HEK293 (cell line): ENCODE measurements around the gene PARD6G.

Source experiments
- CTCF ChIA-PET: fragments of 350-600 bp; formaldehyde crosslinking; extraction: SDS; loops from one replicate; lab custom pipeline; 2021; ENCODE audit warnings: antibody characterized with exemption; lab: Yijun Ruan, JAX
- POLR2A ChIA-PET: fragments of 300-600 bp; formaldehyde crosslinking; extraction: SDS; loops from one replicate; lab custom pipeline; 2020; ENCODE audit warnings: antibody characterized with exemption, inconsistent platforms; lab: Yijun Ruan, JAX
- H3K27ac ChIP-seq: fragments of 200-500 bp; sonication (Bioruptor generic); 2 replicates; pipeline ENCODE4 v1.5.1; 2014; ENCODE audit warnings: low read depth, low read length, control low read depth, inconsistent platforms; ENCODE audit errors: extremely low read depth
- H3K36me3 ChIP-seq, 2 experiments: fragments of 200-500 bp in 1 of 2; sonication (Bioruptor generic) in 1 of 2; 1 replicate in 1 of 2; 2 replicates in 1 of 2; pipeline ENCODE4 v1.5.1; 2014 to 2017; ENCODE audit warnings: inconsistent platforms in 2 of 2, low read length in 2 of 2; ENCODE audit not compliant: control insufficient read depth in 2 of 2, insufficient read depth in 1 of 2
- H3K4me1 ChIP-seq: fragments of 200-500 bp; sonication (Bioruptor generic); 2 replicates; pipeline ENCODE4 v1.5.1; 2014; ENCODE audit warnings: mild to moderate bottlenecking, low read length, inconsistent platforms; ENCODE audit not compliant: control insufficient read depth, insufficient read depth
- H3K4me3 ChIP-seq: 2 replicates; pipeline ENCODE4 v1.5.1; 2011; ENCODE audit warnings: low read depth, mild to moderate bottlenecking, control low read depth, low read length, moderate library complexity
- H3K9me3 ChIP-seq: fragments of 200-500 bp; sonication (Bioruptor generic); 2 replicates; pipeline ENCODE4 v1.5.1; 2014; ENCODE audit warnings: low read depth, low read length, inconsistent platforms; ENCODE audit not compliant: control insufficient read depth, insufficient read depth
- FEZF1 ChIP-seq: fragments of 450-650 bp; formaldehyde crosslinking; IDR thresholded peaks from 2 replicates; pipeline ENCODE4 v1.5.1; 2016; ENCODE audit warnings: missing biosample characterization, missing genetic modification characterization
- HOXD13 ChIP-seq: sonication (generic); formaldehyde crosslinking; IDR thresholded peaks from 2 replicates; pipeline ENCODE4 v1.8.0; 2022; ENCODE audit warnings: missing genetic modification reagents, borderline replicate concordance
- KLF10 ChIP-seq: fragments of 450-650 bp; IDR thresholded peaks from 2 replicates; pipeline ENCODE4 v1.5.1; 2018; ENCODE audit warnings: missing biosample characterization, mild to moderate bottlenecking, missing genetic modification characterization
- KLF8 ChIP-seq: fragments of 450-650 bp; formaldehyde crosslinking; IDR thresholded peaks from 2 replicates; pipeline ENCODE4 v1.5.1; 2016; ENCODE audit warnings: missing biosample characterization, missing genetic modification characterization
- SCRT1 ChIP-seq: fragments of 450-650 bp; formaldehyde crosslinking; IDR thresholded peaks from 2 replicates; pipeline ENCODE4 v1.5.1; 2016; ENCODE audit warnings: missing biosample characterization, missing genetic modification characterization, borderline replicate concordance
- ZBTB17 ChIP-seq: fragments of 450-650 bp; formaldehyde crosslinking; IDR thresholded peaks from 2 replicates; pipeline ENCODE4 v1.5.1; 2016; ENCODE audit warnings: missing biosample characterization, missing genetic modification characterization
- ZBTB7A ChIP-seq: fragments of 450-650 bp; formaldehyde crosslinking; IDR thresholded peaks from 2 replicates; pipeline ENCODE4 v1.5.1; 2016; ENCODE audit warnings: low read depth, missing biosample characterization, missing genetic modification characterization
- ZNF133 ChIP-seq: fragments of 450-650 bp; formaldehyde crosslinking; IDR thresholded peaks from 2 replicates; pipeline ENCODE4 v1.5.1; 2016; ENCODE audit warnings: missing biosample characterization, missing genetic modification characterization
- ZNF169 ChIP-seq: fragments of 450-650 bp; formaldehyde crosslinking; IDR thresholded peaks from 2 replicates; pipeline ENCODE4 v1.5.1; 2016; ENCODE audit warnings: missing biosample characterization, missing genetic modification characterization
- ZNF302 ChIP-seq: fragments of 450-650 bp; formaldehyde crosslinking; IDR thresholded peaks from 2 replicates; pipeline ENCODE4 v1.5.1; 2016; ENCODE audit warnings: missing biosample characterization, missing genetic modification characterization, low read depth
- ZNF341 ChIP-seq: fragments of 450-650 bp; formaldehyde crosslinking; IDR thresholded peaks from 2 replicates; pipeline ENCODE4; 2016; ENCODE audit warnings: low read depth, missing biosample characterization, missing genetic modification characterization
- ZNF37A ChIP-seq: fragments of 450-650 bp; IDR thresholded peaks from 2 replicates; pipeline ENCODE4 v1.5.1; 2018; ENCODE audit warnings: missing biosample characterization, missing genetic modification characterization
- ZNF394 ChIP-seq: fragments of 450-650 bp; formaldehyde crosslinking; IDR thresholded peaks from 2 replicates; pipeline ENCODE4 v1.5.1; 2016; ENCODE audit warnings: missing biosample characterization, missing genetic modification characterization, mild to moderate bottlenecking, moderate library complexity, borderline replicate concordance
- ZNF514 ChIP-seq: fragments of 450-650 bp; formaldehyde crosslinking; IDR thresholded peaks from 2 replicates; pipeline ENCODE4 v1.5.1; 2016; ENCODE audit warnings: missing biosample characterization, missing genetic modification characterization
- ZNF585B ChIP-seq: fragments of 450-650 bp; formaldehyde crosslinking; IDR thresholded peaks from 2 replicates; pipeline ENCODE4 v1.5.1; 2016; ENCODE audit warnings: missing biosample characterization, missing genetic modification characterization
- ZNF600 ChIP-seq: fragments of 450-650 bp; formaldehyde crosslinking; IDR thresholded peaks from 2 replicates; pipeline ENCODE4 v1.5.1; 2016; ENCODE audit warnings: missing biosample characterization, missing genetic modification characterization
- ZNF623 ChIP-seq: fragments of 450-650 bp; formaldehyde crosslinking; IDR thresholded peaks from 2 replicates; pipeline ENCODE4 v1.5.1; 2016; ENCODE audit warnings: missing biosample characterization, missing genetic modification characterization
- ZSCAN16 ChIP-seq: fragments of 450-650 bp; formaldehyde crosslinking; IDR thresholded peaks from 2 replicates; pipeline ENCODE4 v1.5.1; 2016; ENCODE audit warnings: missing biosample characterization, missing genetic modification characterization
- TF ChIP-seq, protein P1 (sequence below): sonication (generic); formaldehyde crosslinking; IDR thresholded peaks from 2 replicates; pipeline ENCODE4 v1.8.1; 2022; ENCODE audit warnings: mild to moderate bottlenecking, moderate library complexity, missing genetic modification reagents
- TF ChIP-seq, protein P2 (sequence below): fragments of 450-650 bp; formaldehyde crosslinking; IDR thresholded peaks from 2 replicates; pipeline ENCODE4; 2016; ENCODE audit warnings: missing biosample characterization, missing genetic modification characterization
- TF ChIP-seq, protein P3 (sequence below): fragments of 450-650 bp; formaldehyde crosslinking; IDR thresholded peaks from 2 replicates; pipeline ENCODE4 v1.5.1; 2016; ENCODE audit warnings: missing biosample characterization, missing genetic modification characterization
- TF ChIP-seq, protein P4 (sequence below): fragments of 450-650 bp; formaldehyde crosslinking; IDR thresholded peaks from 2 replicates; pipeline ENCODE4 v1.5.1; 2017; ENCODE audit warnings: missing biosample characterization, missing genetic modification characterization
- TF ChIP-seq, protein P5 (sequence below): fragments of 450-650 bp; formaldehyde crosslinking; conservative IDR thresholded peaks from 2 replicates; pipeline ENCODE4 v1.5.1; 2016; ENCODE audit warnings: low read depth, missing biosample characterization, missing genetic modification characterization
- TF ChIP-seq, protein P6 (sequence below): fragments of 450-650 bp; formaldehyde crosslinking; IDR thresholded peaks from 2 replicates; pipeline ENCODE4 v1.5.1; 2016; ENCODE audit warnings: missing biosample characterization, missing genetic modification characterization

PARD6G gene

DNA sequence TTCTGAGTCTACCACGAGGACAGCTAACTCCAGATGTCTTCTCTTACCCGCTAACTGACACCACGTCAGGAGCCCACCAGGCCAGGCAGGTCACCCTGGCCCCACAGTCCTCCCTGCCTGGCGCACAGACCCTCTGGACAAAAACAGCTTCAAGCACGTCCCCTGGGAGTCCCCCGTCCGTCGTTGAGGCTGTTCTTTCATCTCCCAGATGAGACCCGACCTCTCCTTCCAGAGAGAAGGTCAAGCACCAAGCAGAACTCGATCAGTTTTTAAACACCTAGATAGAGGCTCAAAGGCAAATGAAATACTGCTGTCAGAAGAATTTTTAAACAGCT lies 57.8 kb downstream of the PARD6G start:
- no peaks in the 10 kb centered on the region for H3K36me3 ChIP-seq
- TF ChIP-seq, protein P1, sequence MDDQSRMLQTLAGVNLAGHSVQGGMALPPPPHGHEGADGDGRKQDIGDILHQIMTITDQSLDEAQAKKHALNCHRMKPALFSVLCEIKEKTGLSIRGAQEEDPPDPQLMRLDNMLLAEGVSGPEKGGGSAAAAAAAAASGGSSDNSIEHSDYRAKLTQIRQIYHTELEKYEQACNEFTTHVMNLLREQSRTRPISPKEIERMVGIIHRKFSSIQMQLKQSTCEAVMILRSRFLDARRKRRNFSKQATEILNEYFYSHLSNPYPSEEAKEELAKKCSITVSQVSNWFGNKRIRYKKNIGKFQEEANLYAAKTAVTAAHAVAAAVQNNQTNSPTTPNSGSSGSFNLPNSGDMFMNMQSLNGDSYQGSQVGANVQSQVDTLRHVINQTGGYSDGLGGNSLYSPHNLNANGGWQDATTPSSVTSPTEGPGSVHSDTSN, result no peak
- TF ChIP-seq ZNF37A (tag by site-specific recombination) (no peak), ZNF341 (no peak), ZNF623 (no peak)
- TF ChIP-seq, protein P2, sequence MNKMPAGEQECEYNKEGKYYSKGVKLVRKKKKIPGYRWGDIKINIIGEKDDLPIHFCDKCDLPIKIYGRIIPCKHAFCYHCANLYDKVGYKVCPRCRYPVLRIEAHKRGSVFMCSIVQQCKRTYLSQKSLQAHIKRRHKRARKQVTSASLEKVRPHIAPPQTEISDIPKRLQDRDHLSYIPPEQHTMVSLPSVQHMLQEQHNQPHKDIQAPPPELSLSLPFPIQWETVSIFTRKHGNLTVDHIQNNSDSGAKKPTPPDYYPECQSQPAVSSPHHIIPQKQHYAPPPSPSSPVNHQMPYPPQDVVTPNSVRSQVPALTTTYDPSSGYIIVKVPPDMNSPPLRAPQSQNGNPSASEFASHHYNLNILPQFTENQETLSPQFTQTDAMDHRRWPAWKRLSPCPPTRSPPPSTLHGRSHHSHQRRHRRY, result no peak
- TF ChIP-seq, protein P3, sequence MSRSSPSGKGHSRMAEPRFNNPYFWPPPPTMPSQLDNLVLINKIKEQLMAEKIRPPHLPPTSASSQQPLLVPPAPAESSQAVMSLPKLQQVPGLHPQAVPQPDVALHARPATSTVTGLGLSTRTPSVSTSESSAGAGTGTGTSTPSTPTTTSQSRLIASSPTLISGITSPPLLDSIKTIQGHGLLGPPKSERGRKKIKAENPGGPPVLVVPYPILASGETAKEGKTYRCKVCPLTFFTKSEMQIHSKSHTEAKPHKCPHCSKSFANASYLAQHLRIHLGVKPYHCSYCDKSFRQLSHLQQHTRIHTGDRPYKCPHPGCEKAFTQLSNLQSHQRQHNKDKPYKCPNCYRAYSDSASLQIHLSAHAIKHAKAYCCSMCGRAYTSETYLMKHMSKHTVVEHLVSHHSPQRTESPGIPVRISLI (tag by site-specific recombination), result no peak
- no peaks in the 10 kb centered on the region for H3K9me3 ChIP-seq
- ChIA-PET POLR2A (no interaction called here), CTCF (interaction anchor here (0.6 to 1.0 kb wide), 3 partner anchors 18 to 69 kb away, joined by 3 to 4 read pairs (median 3); no protein-coding TSS in a partner anchor)
- no peak overlapping the region for H3K4me3 ChIP-seq
- H3K27ac ChIP-seq, result no peak overlapping the region
- no peaks in the 10 kb centered on the region for H3K4me1 ChIP-seq

DNA sequence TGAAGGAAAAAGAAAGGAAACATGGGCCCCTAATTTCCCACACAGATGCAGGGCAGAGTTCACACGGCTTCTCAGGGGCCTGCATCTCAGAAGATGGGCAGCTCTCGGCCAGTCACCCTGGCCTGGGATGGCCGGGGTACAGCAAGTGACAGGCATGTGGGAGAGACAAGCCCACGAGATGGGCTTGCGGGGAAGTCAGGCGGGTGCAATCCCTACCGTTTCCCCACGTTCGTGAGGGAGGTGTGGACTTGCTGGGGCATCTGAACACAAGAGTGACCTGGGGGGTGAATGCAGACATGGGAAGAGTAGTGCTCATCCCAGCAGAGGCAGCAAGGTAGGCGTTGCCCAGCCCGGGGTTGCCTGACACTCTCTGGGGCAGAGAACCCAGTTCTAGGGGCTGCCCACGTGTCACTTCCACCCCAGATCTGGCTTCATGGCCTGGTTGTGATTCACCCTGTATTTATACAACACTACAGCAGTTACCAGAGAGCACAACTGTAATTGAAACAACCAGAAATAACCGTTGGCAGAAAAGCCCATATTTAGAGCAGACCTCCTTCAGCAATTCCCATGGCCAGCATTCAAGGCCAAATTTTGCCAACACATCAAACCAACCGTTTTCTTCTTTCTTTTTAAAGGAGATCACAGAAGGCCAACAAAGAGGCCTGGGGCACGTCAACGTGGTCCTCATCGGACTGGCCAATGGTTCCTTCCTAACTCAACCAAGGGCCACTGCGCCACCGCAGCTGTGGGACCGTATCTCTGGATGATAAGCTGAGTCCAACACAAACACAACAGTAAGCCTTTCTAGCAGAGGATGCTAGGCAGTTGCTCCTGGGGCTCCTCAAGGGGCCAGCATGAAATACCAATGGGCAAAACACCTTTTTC lies 58.4 kb downstream of the PARD6G start:
- no peaks in the 10 kb centered on the region for H3K36me3 ChIP-seq
- no peak overlapping the region for H3K27ac ChIP-seq
- POLR2A ChIA-PET, result no interaction called here
- H3K9me3 ChIP-seq, result no peaks in the 10 kb centered on the region
- CTCF ChIA-PET, result interaction anchor here (0.6 to 1.0 kb wide), 3 partner anchors 17 to 69 kb away, joined by 3 to 4 read pairs (median 3); no protein-coding TSS in a partner anchor
- no peak overlapping the region for H3K4me3 ChIP-seq
- no peaks in the 10 kb centered on the region for H3K4me1 ChIP-seq
- TF ChIP-seq ZBTB7A (tag by site-specific recombination) (no peak), FEZF1 (no peak), ZNF585B (tag by site-specific recombination) (no peak), ZBTB17 (tag by site-specific recombination) (no peak), ZNF394 (tag by site-specific recombination) (no peak), ZNF514 (no peak), KLF10 (no peak), SCRT1 (no peak), ZSCAN16 (tag by site-specific recombination) (no peak), ZNF600 (tag by site-specific recombination) (no peak), KLF8 (tag by site-specific recombination) (no peak), ZNF133 (no peak), HOXD13 (no peak), ZNF302 (no peak), ZNF169 (tag by site-specific recombination) (no peak)
- TF ChIP-seq, protein P4, sequence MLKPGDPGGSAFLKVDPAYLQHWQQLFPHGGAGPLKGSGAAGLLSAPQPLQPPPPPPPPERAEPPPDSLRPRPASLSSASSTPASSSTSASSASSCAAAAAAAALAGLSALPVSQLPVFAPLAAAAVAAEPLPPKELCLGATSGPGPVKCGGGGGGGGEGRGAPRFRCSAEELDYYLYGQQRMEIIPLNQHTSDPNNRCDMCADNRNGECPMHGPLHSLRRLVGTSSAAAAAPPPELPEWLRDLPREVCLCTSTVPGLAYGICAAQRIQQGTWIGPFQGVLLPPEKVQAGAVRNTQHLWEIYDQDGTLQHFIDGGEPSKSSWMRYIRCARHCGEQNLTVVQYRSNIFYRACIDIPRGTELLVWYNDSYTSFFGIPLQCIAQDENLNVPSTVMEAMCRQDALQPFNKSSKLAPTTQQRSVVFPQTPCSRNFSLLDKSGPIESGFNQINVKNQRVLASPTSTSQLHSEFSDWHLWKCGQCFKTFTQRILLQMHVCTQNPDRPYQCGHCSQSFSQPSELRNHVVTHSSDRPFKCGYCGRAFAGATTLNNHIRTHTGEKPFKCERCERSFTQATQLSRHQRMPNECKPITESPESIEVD, result no peak
- TF ChIP-seq, protein P5, sequence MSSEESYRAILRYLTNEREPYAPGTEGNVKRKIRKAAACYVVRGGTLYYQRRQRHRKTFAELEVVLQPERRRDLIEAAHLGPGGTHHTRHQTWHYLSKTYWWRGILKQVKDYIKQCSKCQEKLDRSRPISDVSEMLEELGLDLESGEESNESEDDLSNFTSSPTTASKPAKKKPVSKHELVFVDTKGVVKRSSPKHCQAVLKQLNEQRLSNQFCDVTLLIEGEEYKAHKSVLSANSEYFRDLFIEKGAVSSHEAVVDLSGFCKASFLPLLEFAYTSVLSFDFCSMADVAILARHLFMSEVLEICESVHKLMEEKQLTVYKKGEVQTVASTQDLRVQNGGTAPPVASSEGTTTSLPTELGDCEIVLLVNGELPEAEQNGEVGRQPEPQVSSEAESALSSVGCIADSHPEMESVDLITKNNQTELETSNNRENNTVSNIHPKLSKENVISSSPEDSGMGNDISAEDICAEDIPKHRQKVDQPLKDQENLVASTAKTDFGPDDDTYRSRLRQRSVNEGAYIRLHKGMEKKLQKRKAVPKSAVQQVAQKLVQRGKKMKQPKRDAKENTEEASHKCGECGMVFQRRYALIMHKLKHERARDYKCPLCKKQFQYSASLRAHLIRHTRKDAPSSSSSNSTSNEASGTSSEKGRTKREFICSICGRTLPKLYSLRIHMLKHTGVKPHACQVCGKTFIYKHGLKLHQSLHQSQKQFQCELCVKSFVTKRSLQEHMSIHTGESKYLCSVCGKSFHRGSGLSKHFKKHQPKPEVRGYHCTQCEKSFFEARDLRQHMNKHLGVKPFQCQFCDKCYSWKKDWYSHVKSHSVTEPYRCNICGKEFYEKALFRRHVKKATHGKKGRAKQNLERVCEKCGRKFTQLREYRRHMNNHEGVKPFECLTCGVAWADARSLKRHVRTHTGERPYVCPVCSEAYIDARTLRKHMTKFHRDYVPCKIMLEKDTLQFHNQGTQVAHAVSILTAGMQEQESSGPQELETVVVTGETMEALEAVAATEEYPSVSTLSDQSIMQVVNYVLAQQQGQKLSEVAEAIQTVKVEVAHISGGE (tag by site-specific recombination), result no peak
- TF ChIP-seq, protein P6, sequence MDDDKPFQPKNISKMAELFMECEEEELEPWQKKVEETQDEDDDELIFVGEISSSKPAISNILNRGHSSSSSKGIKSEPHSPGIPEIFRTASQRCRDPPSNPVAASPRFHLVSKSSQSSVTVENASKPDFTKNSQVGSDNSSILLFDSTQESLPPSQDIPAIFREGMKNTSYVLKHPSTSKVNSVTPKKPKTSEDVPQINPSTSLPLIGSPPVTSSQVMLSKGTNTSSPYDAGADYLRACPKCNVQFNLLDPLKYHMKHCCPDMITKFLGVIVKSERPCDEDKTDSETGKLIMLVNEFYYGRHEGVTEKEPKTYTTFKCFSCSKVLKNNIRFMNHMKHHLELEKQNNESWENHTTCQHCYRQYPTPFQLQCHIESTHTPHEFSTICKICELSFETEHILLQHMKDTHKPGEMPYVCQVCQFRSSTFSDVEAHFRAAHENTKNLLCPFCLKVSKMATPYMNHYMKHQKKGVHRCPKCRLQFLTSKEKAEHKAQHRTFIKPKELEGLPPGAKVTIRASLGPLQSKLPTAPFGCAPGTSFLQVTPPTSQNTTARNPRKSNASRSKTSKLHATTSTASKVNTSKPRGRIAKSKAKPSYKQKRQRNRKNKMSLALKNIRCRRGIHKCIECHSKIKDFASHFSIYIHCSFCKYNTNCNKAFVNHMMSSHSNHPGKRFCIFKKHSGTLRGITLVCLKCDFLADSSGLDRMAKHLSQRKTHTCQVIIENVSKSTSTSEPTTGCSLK (tag by site-specific recombination), result no peak
